GM18867 (cell line): ENCODE data around the gene KLF1.

Source experiments
- ATAC-seq: cut with Tn5 transposase; IDR thresholded peaks from one replicate; pipeline ENCODE4 v1.9.1; 2021; ENCODE audit warnings: mild to moderate bottlenecking, moderate library complexity; ENCODE audit not compliant: unreplicated experiment

Gene KLF1

DNA sequence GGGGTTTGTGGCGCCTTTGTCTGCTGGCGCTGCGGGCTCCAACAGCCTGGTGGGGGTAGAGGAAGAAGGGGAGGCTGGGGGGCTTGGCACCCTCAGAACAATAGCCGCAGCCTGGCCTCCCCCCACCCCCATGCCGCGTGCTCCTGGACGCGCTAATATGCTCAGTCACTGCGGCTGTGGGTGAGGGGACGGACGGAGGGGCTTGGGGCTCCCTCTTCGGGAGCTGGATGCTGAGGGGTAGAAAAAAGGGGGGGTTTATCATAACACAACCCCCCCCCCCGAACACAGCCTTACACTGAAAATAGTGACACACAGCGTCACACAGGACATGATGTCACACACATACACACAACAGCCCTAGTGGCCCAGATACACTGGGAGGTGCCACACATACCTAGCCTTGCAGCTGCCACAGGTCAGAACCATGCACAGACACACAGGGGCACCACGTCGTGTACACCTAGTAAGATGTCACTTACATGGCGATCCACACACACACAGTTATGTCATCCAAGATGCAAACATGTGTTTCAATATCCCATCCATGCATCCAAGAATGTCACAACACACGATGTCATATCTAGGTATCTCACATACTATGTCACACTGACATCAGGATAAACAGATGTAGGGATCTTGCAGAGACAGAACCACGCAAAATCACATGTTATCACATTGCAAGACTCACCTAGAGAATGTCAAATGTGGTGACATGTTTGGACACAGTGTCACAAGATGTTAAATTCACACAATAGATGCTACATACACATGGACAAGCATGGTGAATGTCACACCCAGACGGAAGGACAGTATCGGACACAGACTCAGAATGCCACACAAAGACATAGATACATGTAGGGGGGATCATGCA lies 47.9 kb downstream of the KLF1 start:
- no peak for ATAC-seq

DNA sequence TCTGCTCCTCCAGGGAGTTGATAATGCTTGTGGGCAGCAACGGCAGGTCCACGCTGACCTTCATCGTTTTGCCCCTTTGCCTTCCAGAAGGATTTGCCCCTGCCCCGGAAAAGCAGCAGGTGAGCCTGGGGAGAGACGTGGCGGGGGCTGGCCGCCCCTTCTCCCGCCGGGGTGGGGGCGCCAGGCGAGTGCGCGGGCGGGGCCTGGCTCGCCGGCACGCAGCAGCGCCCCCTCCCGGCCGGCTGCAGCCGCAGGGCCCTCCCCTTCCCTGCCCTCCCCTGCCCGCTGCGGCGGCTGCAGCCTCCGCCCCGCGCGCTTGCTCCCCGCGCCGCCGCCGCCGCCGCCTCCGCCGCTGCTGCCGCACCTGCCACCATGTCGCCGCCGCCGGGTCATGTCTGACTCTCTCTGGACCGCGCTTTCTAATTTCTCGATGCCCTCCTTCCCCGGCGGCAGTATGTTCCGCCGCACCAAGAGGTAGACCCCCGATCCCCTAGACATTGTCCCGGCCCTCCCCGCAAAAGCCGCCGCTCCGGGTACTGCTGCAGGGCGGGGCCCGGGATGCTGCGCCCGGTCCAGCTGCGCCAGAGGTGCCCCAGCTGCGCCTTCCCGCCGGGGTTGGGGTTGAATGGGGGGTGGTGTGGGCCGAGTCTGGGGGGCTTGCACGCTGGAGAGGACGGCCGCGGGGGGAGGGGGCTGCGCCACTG lies 48.7 kb downstream of the KLF1 start, which contains the start of gene MAST1:
Gene MAST1 (plus strand): TSS at position 334 of the 704 bp plus-strand sequence. CDS start 58 bp downstream, at position 392.
- ATAC-seq: no peak

DNA sequence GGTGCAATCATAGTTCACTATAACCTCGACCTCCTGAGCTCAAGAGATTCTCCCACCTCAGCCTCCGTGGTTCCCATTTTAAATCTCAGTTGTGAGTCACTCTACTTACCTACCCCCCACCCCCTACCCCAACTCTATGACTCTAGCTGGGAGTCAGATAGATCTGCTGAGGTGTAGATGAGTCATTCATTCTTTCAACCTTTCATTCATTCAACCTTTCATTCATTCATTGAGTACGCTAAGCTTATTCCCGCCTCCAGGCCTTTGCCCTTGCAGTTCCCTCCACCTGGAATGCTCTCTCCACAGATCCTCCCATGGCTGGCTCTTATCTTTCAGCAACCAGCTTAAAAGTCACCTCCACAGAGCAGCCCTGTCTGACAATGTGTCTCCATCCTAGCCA lies 49.8 kb downstream of the KLF1 start:
- ATAC-seq: no peak

DNA sequence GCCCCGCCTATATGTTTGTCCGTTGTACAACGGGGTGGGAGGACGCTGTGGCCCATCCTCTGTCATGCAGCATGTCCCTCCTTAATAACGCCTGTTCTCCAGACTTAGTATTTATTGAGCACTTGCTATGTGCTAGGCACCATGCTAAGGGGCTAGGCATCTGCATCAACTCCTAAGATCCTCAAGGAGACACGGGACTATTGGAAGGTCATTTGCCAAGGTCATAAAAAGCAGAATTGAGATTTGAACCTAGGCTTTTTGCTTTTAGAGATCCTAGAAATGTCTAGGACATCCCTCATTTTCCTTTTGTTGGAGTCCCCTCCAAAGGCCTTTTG lies 50.5 kb downstream of the KLF1 start:
- ATAC-seq: no peak

DNA sequence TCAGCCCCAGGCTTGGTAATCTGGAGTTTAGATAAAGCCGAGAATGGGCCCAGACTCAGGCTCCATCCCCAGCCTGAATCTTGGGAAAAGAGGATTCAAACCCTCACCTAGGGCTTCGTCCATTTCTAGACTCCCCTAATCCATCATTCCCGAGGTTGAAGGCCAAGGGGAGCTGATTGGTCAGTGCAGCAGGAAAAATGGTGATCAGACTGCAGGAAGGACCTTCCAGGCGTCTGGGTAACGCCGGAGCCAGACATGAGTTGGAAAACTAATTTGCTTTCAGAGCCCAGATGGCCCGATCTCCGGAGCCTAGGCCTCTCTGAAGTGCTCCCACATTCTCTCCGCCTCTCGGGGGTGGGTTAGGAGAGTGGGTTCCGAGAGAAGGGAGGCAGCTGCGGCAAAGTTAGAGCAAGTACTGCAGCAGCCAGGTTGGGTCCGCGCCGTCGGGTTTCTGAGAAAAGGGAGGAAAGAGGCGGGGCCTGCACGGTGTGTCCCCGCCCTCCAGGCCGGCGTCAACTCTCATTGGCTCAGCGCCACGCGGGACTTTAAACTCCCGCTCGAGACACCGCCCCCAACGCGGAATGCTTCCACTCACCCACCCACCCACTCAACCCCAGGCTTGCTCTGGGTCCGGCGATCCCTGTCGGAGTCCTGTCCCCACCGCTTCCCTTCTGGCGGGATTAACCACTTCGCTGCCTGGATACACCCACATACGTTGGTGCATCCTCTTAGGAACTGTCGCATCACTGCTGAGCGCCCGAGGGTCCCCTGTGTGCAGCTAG lies 51.8 kb downstream of the KLF1 start:
- no peak for ATAC-seq

DNA sequence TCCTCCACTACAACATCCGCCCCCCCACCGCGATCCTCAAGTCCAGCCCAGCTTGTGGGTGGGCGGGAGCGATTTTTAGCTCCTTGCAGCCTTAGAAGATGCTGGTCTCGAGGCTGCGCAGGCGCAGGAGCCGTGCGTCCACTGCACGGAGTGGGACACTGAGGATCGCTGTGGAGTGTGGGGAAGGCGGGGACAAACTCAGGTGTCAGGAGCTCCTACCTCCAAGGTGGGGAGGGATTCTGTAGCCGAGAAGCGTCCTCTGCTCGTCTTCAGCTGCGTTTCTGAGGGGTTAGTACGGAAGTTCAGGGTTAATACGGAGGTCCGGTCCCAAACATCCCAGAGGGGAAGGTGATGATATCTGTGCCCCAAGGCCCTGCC lies 52.4 kb downstream of the KLF1 start, which contains the start of gene RTBDN:
Gene RTBDN (minus strand): TSS at position 14 of the 378 bp plus-strand sequence. CDS start 4,600 bp downstream, outside the sequence.
- ATAC-seq: no peak
